ENCODE measurements around the gene ABTB2. TPM values are rescaled to one million over a fixed set of nuclear protein-coding genes. Genes with fewer than 3 reads are reported as not detected.
A peak's percentile ranks its signal among the peaks of the same experiment; 100 is the strongest.

The ABTB2 gene
- total RNA-seq, 1 donor from 2014 or later = 72.8 TPM

DNA sequence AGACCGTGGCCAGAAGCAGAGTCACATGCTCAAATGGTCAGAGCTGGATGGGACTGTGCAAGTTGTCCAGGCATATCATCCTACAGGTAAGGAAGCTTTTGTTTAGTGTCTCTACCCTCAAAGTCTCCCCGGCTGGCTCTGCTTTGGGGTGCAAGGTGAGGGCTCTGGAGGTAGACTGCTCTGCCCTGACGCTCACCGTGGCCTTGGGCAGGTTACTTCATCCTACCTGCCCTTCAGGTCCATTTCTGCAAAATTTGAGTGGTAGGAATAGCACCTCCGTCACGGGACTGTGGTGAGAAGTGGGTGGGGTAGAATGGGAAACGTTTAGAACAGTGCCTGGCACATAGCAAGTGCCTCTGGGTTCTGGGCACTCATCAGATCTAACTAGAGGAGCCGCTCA is 210.2 kb downstream of the ABTB2 start:
- no peak overlapping the region for H3K4me3 Mint-ChIP-seq (ENCODE audit: unreplicated experiment)
- peaks cover under 1% of the 10 kb centered on the region for H3K4me1 Mint-ChIP-seq (ENCODE audit: unreplicated experiment)
- no peak overlapping the region for H3K27ac Mint-ChIP-seq (ENCODE audit: unreplicated experiment)
- peaks cover 42% of the 10 kb centered on the region for H3K36me3 Mint-ChIP-seq (ENCODE audit: low read depth, unreplicated experiment)
- TF ChIP-seq, protein P1, sequence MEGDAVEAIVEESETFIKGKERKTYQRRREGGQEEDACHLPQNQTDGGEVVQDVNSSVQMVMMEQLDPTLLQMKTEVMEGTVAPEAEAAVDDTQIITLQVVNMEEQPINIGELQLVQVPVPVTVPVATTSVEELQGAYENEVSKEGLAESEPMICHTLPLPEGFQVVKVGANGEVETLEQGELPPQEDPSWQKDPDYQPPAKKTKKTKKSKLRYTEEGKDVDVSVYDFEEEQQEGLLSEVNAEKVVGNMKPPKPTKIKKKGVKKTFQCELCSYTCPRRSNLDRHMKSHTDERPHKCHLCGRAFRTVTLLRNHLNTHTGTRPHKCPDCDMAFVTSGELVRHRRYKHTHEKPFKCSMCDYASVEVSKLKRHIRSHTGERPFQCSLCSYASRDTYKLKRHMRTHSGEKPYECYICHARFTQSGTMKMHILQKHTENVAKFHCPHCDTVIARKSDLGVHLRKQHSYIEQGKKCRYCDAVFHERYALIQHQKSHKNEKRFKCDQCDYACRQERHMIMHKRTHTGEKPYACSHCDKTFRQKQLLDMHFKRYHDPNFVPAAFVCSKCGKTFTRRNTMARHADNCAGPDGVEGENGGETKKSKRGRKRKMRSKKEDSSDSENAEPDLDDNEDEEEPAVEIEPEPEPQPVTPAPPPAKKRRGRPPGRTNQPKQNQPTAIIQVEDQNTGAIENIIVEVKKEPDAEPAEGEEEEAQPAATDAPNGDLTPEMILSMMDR (IDR thresholded peaks at IDR 0.05; ENCODE audit: unreplicated experiment) = no peak
- no peaks in the 10 kb centered on the region for H3K9me3 Mint-ChIP-seq (ENCODE audit: unreplicated experiment)
- DNase-seq (ENCODE audit: low spot score) = no peak
- peaks cover 12% of the 10 kb centered on the region for H3K27me3 Mint-ChIP-seq (ENCODE audit: unreplicated experiment)

DNA sequence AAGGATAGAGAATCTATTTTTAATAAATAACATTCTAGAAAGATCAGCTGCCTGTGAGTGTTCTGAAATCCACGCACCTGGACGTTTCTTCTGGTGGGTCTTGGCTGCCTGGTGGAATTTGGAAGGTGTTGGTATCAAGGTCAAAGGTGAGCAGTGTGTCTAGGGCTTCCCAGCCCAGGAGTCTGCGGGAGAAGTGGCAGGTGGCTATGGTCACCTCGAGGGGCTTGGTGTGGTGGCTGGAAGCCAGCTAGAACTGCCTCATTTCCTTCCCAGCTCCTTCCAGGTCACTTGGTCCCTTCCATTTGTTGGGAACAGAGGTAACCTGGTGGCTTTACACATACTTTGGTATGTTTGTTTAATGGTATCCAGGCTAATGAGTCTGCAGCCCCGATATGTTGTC is 210.9 kb downstream of the ABTB2 start:
- Mint-ChIP-seq H3K36me3 (ENCODE audit: low read depth, unreplicated experiment) (peaks cover 43% of the 10 kb centered on the region), H3K4me3 (ENCODE audit: unreplicated experiment) (peak overlapping the region; percentile 56), H3K4me1 (ENCODE audit: unreplicated experiment) (peaks cover under 1% of the 10 kb centered on the region), H3K27ac (ENCODE audit: unreplicated experiment) (no peak overlapping the region), H3K9me3 (ENCODE audit: unreplicated experiment) (no peaks in the 10 kb centered on the region), H3K27me3 (ENCODE audit: unreplicated experiment) (peaks cover 11% of the 10 kb centered on the region)
- TF ChIP-seq, protein P1 (IDR thresholded peaks at IDR 0.05; ENCODE audit: unreplicated experiment) = no peak
- no peak for DNase-seq (ENCODE audit: low spot score)

DNA sequence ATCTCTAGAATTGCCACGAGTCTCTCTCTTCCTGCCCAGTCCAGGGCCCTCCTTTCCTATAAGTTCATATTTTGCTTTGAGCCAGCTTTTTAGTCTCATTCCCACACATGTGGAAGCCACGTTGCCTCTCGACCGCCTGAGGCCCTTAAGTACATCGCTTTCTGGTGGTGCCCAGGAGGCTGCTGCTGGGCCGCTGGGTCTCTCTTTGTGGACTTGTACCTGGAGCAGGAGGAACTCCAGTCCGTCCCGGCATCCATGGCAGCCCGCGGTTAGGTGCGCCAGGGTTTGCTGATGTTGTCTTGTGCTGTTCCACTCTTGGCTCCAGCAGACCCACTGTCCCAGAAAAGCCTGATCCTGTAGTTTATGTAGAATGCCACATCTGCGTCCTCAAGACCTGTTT is 211.4 kb downstream of the ABTB2 start:
- H3K36me3 Mint-ChIP-seq (ENCODE audit: low read depth, unreplicated experiment) = peaks cover 46% of the 10 kb centered on the region
- no peak overlapping the region for H3K27ac Mint-ChIP-seq (ENCODE audit: unreplicated experiment)
- H3K4me3 Mint-ChIP-seq (ENCODE audit: unreplicated experiment) = peak overlapping the region; percentile 56
- TF ChIP-seq, protein P1 (IDR thresholded peaks at IDR 0.05; ENCODE audit: unreplicated experiment) = no peak
- H3K27me3 Mint-ChIP-seq (ENCODE audit: unreplicated experiment) = peaks cover 10% of the 10 kb centered on the region
- no peaks in the 10 kb centered on the region for H3K9me3 Mint-ChIP-seq (ENCODE audit: unreplicated experiment)
- peaks cover 3% of the 10 kb centered on the region for H3K4me1 Mint-ChIP-seq (ENCODE audit: unreplicated experiment)
- no peak for DNase-seq (ENCODE audit: low spot score)

DNA sequence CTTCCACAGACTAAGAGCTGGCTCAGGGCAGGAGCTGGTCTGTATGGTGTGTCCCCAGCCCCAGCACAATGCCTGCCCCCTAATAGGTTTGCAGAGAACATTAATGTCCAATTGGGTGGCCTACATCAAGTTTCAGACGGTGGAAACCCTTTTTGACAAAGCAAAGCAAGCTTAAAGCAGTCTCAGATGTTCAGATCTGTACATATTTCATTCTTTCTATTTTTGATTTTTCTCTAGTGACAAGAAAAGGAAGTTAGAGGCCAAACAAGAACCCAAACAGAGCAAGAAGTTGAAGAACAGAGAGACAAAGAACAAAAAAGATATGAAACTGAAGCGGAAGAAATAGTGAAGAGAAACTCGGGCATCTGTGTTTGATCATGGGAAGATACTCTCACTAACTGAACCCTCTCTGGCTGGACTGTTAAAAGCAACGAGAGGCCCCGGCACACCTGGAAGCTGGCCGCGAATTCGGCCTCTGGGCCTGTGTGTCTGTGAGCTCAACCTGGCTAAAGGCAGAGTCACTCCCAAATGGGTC is 211.9 kb downstream of the ABTB2 start:
- Mint-ChIP-seq H3K4me3 (ENCODE audit: unreplicated experiment) (peak overlapping the region; percentile 14), H3K36me3 (ENCODE audit: low read depth, unreplicated experiment) (peaks cover 48% of the 10 kb centered on the region), H3K27me3 (ENCODE audit: unreplicated experiment) (peaks cover 8% of the 10 kb centered on the region), H3K4me1 (ENCODE audit: unreplicated experiment) (peaks cover 3% of the 10 kb centered on the region), H3K27ac (ENCODE audit: unreplicated experiment) (no peak overlapping the region), H3K9me3 (ENCODE audit: unreplicated experiment) (no peaks in the 10 kb centered on the region)
- TF ChIP-seq, protein P1 (IDR thresholded peaks at IDR 0.05; ENCODE audit: unreplicated experiment) = no peak
- no peak for DNase-seq (ENCODE audit: low spot score)

DNA sequence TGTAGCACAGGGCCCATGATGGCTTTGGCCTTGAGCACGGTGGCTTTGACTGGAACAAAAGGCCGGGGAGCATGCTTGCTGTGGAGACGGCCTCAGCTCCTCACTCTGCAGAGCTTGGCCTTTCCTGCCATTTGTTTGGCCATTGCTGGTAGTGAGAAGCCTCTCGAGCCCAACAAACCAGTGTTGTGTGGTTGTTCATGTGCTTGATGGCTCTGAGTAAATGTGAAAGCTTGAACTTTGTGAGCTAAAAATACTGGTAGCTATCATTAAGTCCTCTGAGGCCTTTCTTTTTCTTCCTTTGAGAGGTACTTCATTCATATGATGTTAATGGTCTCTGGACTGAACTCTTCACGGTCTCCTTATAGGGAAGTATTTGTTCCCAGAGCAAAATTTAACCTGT is 212.7 kb downstream of the ABTB2 start:
- Mint-ChIP-seq H3K27ac (ENCODE audit: unreplicated experiment) (no peak overlapping the region), H3K27me3 (ENCODE audit: unreplicated experiment) (peaks cover 6% of the 10 kb centered on the region), H3K36me3 (ENCODE audit: low read depth, unreplicated experiment) (peaks cover 48% of the 10 kb centered on the region), H3K9me3 (ENCODE audit: unreplicated experiment) (no peaks in the 10 kb centered on the region), H3K4me3 (ENCODE audit: unreplicated experiment) (no peak overlapping the region), H3K4me1 (ENCODE audit: unreplicated experiment) (peaks cover 3% of the 10 kb centered on the region)
- TF ChIP-seq, protein P1 (IDR thresholded peaks at IDR 0.05; ENCODE audit: unreplicated experiment) = no peak
- no peak for DNase-seq (ENCODE audit: low spot score)
